Ishikawa (cell line): Measurements from ENCODE around the gene SMAD3.

Experiments used
- CEBPB ChIP-seq: IDR thresholded peaks from 2 replicates; pipeline ENCODE4 v1.6.1; 2012
- CREB1 ChIP-seq: IDR thresholded peaks from 2 replicates; pipeline ENCODE4 v1.6.1; 2012; ENCODE audit warnings: low read depth
- EGR1 ChIP-seq: IDR thresholded peaks from 2 replicates; pipeline ENCODE4 v1.6.1; 2012
- EP300 ChIP-seq: IDR thresholded peaks from 2 replicates; pipeline ENCODE4 v1.6.1; 2012; ENCODE audit warnings: borderline replicate concordance
- FOXM1 ChIP-seq: IDR thresholded peaks from 2 replicates; pipeline ENCODE4 v1.6.1; 2012; ENCODE audit warnings: low read depth, borderline replicate concordance
- MAX ChIP-seq: IDR thresholded peaks from 2 replicates; pipeline ENCODE4 v1.6.1; 2012
- NFIC ChIP-seq: IDR thresholded peaks from 2 replicates; pipeline ENCODE4 v1.6.1; 2012
- RAD21 ChIP-seq: IDR thresholded peaks from 2 replicates; pipeline ENCODE4 v1.6.1; 2012; ENCODE audit warnings: low read depth
- REST ChIP-seq: IDR thresholded peaks from 2 replicates; pipeline ENCODE4 v1.6.1; 2012; ENCODE audit warnings: low read depth, mild to moderate bottlenecking
- TAF1 ChIP-seq: IDR thresholded peaks from 2 replicates; pipeline ENCODE4 v1.6.1; 2012; ENCODE audit warnings: low read depth, mild to moderate bottlenecking
- TCF12 ChIP-seq: IDR thresholded peaks from 2 replicates; pipeline ENCODE4 v1.6.1; 2012; ENCODE audit warnings: low read depth
- TEAD4 ChIP-seq: IDR thresholded peaks from 2 replicates; pipeline ENCODE4 v1.6.1; 2012
- USF1 ChIP-seq: IDR thresholded peaks from 2 replicates; pipeline ENCODE4 v1.6.1; 2012
- YY1 ChIP-seq: IDR thresholded peaks from 2 replicates; pipeline ENCODE4 v1.6.1; 2012; ENCODE audit warnings: low read depth
- ZBTB7A ChIP-seq: IDR thresholded peaks from 2 replicates; pipeline ENCODE4 v1.6.1; 2012; ENCODE audit warnings: low read depth

SMAD3 gene

DNA sequence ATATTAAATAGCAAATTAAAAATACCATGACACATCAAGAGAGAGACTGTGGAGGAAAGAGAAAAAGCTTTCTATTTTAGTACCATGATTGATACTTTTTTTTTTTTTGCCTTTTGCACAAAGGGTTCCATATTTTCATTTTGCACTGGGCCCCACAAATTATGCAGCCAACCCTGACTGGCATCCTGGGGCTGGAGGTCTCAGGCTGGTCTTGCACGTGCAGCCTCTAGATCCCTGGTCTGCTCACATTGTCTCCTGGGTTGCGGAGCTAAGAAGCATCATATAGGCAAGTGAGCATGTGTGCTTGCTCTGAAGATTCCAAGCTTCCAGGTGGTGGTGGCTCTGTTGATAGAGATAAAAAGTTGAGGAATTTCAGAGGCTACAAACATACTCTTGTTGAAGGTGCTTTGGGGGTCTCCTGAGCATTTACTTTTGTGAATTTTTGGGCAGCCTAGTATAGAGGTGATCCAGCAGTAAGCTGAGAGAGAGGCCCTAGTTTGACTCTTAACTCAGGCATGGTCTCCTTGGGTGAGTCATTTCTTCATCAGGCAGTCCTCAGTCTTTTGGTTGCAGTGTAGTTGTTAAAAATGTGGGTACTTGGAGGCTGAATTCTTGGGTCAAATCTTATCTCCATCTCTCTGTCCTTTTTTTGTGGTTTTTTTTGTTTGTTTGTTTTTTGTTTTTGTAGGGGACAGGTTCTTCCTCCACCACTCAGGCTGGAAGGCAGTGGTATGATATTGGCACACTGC is 31.3 kb downstream of the SMAD3 start:
- no peak for TF ChIP-seq NFIC
- no peak for TF ChIP-seq TCF12
- no peak for TF ChIP-seq EGR1

- TF ChIP-seq TEAD4 (no peak), YY1 (no peak), USF1 (no peak), CREB1 (no peak), RAD21 (no peak), FOXM1 (no peak), REST (no peak), CEBPB (no peak), TAF1 (no peak), ZBTB7A (no peak), NFIC (no peak), EP300 (no peak), EGR1 (no peak)
Measured at GRCh38 chr15:67097424-67097823, 32.0 kb downstream of the SMAD3 start.

DNA sequence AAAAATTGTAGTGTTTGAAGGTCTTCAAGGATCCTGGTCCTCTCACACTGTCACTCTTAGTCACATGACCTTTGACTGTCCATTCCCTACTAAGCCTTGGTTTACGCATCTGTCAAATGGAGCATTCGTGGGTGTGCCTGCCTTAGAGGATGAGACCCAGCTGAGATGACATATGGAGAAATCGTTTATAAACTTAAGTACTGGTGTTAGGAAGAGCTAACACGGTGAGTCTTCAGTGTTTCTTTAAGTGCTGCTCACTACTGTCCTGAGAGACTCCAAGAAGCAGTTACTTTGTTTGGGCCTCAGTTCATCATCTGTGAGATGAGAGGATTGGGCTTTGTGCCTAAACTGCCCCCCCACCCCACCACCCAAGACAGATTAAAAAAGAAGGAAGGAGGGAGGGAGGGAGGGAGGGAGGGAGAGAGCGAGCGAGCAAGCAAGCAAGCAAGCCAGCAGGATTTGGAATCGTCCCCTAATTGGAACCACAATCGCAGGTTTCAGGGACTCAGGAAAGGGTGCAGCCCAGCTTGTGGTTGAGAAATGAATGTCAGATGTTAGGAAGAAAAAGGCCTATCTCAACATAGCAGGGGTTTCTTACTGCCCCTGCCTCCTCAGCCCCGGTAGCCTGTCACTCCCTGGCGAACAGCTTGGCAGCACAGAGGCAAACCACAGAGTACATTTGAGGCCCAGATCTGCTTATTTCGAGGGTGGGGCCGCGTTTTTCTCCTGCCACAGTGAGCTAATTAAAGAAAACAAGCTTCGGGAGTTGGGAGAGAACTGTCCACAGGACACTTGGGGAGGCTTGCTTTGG is 32.7 kb downstream of the SMAD3 start:
- TF ChIP-seq CEBPB = no peak
- TF ChIP-seq TCF12 = no peak
- no peak for TF ChIP-seq TAF1
- no peak for TF ChIP-seq EP300
- no peak for TF ChIP-seq RAD21
- TF ChIP-seq TEAD4 = no peak
- no peak for TF ChIP-seq REST
- no peak for TF ChIP-seq FOXM1
- TF ChIP-seq NFIC = no peak
- no peak for TF ChIP-seq ZBTB7A
- no peak for TF ChIP-seq MAX
- no peak for TF ChIP-seq YY1
- no peak for TF ChIP-seq EGR1
- no peak for TF ChIP-seq USF1
- TF ChIP-seq CREB1 = no peak

DNA sequence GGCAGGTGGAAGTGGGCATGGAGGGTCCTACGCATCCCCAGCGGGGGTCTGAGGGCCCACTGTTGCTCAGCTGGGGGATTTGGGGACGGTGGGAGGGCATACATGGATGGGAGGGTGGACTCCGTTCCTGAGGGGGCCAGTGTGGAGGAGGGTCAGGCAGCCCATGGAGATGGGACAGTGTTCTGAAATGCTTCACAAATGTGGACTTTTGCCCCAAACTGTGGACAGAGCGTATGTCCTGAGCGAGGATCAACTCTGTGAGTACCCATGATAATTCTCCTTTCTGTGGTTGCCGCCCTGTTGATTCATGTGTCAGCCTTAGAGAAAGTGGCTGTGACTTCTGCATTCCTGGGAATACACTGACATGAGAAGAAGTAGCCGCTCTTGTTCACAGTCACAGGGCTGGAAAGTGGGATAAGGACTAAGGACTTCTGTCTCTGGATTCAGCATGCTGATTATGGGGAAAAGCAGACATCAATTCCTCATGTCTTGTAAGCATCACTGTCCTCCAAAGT is 33.4 kb downstream of the SMAD3 start:
- TF ChIP-seq CREB1 (no peak), ZBTB7A (no peak), MAX (no peak), EGR1 (no peak), REST (no peak)
